Activated T-cell treated with anti-CD3 and anti-CD28 coated beads, Interleukin-2, amount 50 U/mL, for 1 hour (primary cell): Measurements from ENCODE around the gene A2M.

Experiments used
- DNase-seq: peaks from one replicate; pipeline ENCODE4 v3.0.0-alpha.2; 2020

A2M gene

GRCh38 chr12:9098115-9098452, 17.6 kb downstream of the A2M start:
- no peak for DNase-seq

- no peak for DNase-seq
Measured at GRCh38 chr12:9096563-9097176, 19.0 kb downstream of the A2M start.

GRCh38 chr12:9095322-9095721, 20.4 kb downstream of the A2M start:
- DNase-seq: no peak

- no peak for DNase-seq
Measured at GRCh38 chr12:9094512-9095206, 21.1 kb downstream of the A2M start.

GRCh38 chr12:9091891-9092598, 23.7 kb downstream of the A2M start:
- no peak for DNase-seq

GRCh38 chr12:9090220-9090619, 25.5 kb downstream of the A2M start:
- no peak for DNase-seq

- no peak for DNase-seq
Measured at GRCh38 chr12:9087087-9087835, 28.5 kb downstream of the A2M start.

- DNase-seq: no peak
Measured at GRCh38 chr12:9086087-9086486, 29.6 kb downstream of the A2M start.

GRCh38 chr12:9084417-9084816, 31.3 kb downstream of the A2M start:
- no peak for DNase-seq

- DNase-seq: no peak
Measured at GRCh38 chr12:9083793-9084192, 31.9 kb downstream of the A2M start.

- DNase-seq: no peak
Measured at GRCh38 chr12:9081667-9082427, 33.9 kb downstream of the A2M start.

- no peak for DNase-seq
Measured at GRCh38 chr12:9079883-9080675, 35.6 kb downstream of the A2M start.

- DNase-seq: no peak
Measured at GRCh38 chr12:9079082-9079481, 36.6 kb downstream of the A2M start.

GRCh38 chr12:9077152-9078031, 38.3 kb downstream of the A2M start:
- no peak for DNase-seq

- no peak for DNase-seq
Measured at GRCh38 chr12:9076733-9077132, 39.0 kb downstream of the A2M start.

- DNase-seq: no peak
Measured at GRCh38 chr12:9075138-9075535, 40.6 kb downstream of the A2M start.

GRCh38 chr12:9074484-9075137, 41.1 kb downstream of the A2M start:
- DNase-seq: no peak

GRCh38 chr12:9073076-9073475, 42.6 kb downstream of the A2M start:
- DNase-seq: no peak

GRCh38 chr12:9072481-9073038, 43.2 kb downstream of the A2M start:
- no peak for DNase-seq

- DNase-seq: no peak
Measured at GRCh38 chr12:9071969-9072368, 43.8 kb downstream of the A2M start.
